ENCODE data around the gene PSORS1C2.
"Not testable (repeated sequence)": the region's sequence is repeated elsewhere in the genome, so short reads cannot be mapped to it uniquely, and the experiment has no call there.

The PSORS1C2 gene

GRCh38 chr6:31165986-31166385, 27.1 kb upstream of the PSORS1C2 start:
- no peak for DNase-seq (ENCODE audit: low read depth)

- DNase-seq (ENCODE audit: low read depth), result not testable (repeated sequence)
Measured at GRCh38 chr6:31165064-31165832, 26.4 kb upstream of the PSORS1C2 start.

GRCh38 chr6:31164475-31165063, 25.7 kb upstream of the PSORS1C2 start:
- not testable (repeated sequence) for DNase-seq (ENCODE audit: low read depth)

- DNase-seq (ENCODE audit: low read depth), result no peak
Measured at GRCh38 chr6:31163922-31164321, 25.1 kb upstream of the PSORS1C2 start.

- no peak for DNase-seq (ENCODE audit: low read depth)
Measured at GRCh38 chr6:31162463-31163165, 23.7 kb upstream of the PSORS1C2 start.

GRCh38 chr6:31161216-31162126, 22.6 kb upstream of the PSORS1C2 start:
- DNase-seq (ENCODE audit: low read depth), result no peak

GRCh38 chr6:31158863-31159855, 20.3 kb upstream of the PSORS1C2 start:
- DNase-seq (ENCODE audit: low read depth), result no peak

- DNase-seq (ENCODE audit: low read depth), result peak; percentile 99
Measured at GRCh38 chr6:31158140-31158862, 19.4 kb upstream of the PSORS1C2 start, which contains the start of gene TCF19. Gene TCF19 (plus strand): TSS chr6:31158589. CDS start chr6:31159470, 881 bp downstream.

GRCh38 chr6:31157513-31158139, 18.8 kb upstream of the PSORS1C2 start, which contains the start of gene CCHCR1:
Gene CCHCR1 (minus strand): TSS chr6:31157802. CDS start chr6:31157600, 202 bp downstream.
- no peak for DNase-seq (ENCODE audit: low read depth)

GRCh38 chr6:31156641-31157040, 17.8 kb upstream of the PSORS1C2 start:
- DNase-seq (ENCODE audit: low read depth), result no peak

- DNase-seq (ENCODE audit: low read depth), result no peak
Measured at GRCh38 chr6:31154436-31154835, 15.6 kb upstream of the PSORS1C2 start.

- DNase-seq (ENCODE audit: low read depth), result no peak
Measured at GRCh38 chr6:31152781-31153180, 13.9 kb upstream of the PSORS1C2 start.

GRCh38 chr6:31149827-31150447, 11.1 kb upstream of the PSORS1C2 start:
- no peak for DNase-seq (ENCODE audit: low read depth)

GRCh38 chr6:31145386-31145785, 6.5 kb upstream of the PSORS1C2 start:
- DNase-seq (ENCODE audit: low read depth), result no peak

GRCh38 chr6:31144970-31145340, 6.1 kb upstream of the PSORS1C2 start:
- DNase-seq (ENCODE audit: low read depth), result no peak

GRCh38 chr6:31144296-31144969, 5.6 kb upstream of the PSORS1C2 start:
- no peak for DNase-seq (ENCODE audit: low read depth)

GRCh38 chr6:31143148-31143547, 4.3 kb upstream of the PSORS1C2 start:
- no peak for DNase-seq (ENCODE audit: low read depth)

GRCh38 chr6:31142361-31142761, 3.5 kb upstream of the PSORS1C2 start:
- no peak for DNase-seq (ENCODE audit: low read depth)

Measured in stimulated activated CD8-positive, alpha-beta memory T cell treated with anti-CD3 and anti-CD28 coated beads, Interleukin-7, amount 100 ng/mL, for 24 hours (primary cell).